Measurements from ENCODE around the gene ZC3H4. TPM values are rescaled to one million over a fixed set of nuclear protein-coding genes. Genes with fewer than 3 reads are reported as not detected.

Gene ZC3H4
- total RNA-seq, 4 donors from 2014 or later: 19.1 to 36.7 (median 31.3) TPM

DNA sequence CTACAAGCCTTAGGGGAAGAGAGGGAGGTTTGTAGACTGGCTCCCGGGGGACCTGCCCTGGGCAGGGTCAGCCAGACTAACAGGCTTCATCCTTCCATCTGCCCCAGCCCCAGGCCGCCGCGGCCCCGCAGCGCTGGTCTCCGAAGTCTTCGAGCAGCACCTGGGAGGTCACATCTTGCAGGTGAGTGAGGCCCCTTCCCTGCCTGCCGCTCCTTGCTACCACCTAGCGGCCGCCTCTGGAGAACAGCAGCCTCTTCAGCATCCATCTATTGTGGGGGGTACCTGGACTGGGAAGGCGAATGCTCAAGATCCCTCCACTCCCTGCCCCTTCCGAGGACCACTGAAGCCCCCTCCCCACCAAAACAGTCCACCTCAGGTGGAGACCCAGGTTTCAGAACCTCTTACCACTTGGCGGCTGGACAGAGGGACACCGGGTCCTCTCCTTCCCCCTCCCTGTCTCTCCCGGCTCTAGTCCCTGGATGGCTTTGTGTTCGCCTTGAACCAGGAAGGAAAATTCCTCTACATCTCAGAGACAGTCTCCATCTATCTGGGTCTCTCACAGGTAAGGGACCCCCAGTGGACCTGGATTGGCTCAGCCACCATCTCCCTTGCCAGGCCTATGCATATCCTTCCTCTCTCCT lies 81.3 kb downstream of the ZC3H4 start:
- peaks cover 9% of the 10 kb centered on the region for H3K27me3 ChIP-seq
- TF ChIP-seq, protein P1, sequence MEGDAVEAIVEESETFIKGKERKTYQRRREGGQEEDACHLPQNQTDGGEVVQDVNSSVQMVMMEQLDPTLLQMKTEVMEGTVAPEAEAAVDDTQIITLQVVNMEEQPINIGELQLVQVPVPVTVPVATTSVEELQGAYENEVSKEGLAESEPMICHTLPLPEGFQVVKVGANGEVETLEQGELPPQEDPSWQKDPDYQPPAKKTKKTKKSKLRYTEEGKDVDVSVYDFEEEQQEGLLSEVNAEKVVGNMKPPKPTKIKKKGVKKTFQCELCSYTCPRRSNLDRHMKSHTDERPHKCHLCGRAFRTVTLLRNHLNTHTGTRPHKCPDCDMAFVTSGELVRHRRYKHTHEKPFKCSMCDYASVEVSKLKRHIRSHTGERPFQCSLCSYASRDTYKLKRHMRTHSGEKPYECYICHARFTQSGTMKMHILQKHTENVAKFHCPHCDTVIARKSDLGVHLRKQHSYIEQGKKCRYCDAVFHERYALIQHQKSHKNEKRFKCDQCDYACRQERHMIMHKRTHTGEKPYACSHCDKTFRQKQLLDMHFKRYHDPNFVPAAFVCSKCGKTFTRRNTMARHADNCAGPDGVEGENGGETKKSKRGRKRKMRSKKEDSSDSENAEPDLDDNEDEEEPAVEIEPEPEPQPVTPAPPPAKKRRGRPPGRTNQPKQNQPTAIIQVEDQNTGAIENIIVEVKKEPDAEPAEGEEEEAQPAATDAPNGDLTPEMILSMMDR (IDR thresholded peaks at IDR 0.05): peak; percentile 62 to 89 (median 71)
- TF ChIP-seq POLR2A (IDR thresholded peaks at IDR 0.05): no peak
- no peaks in the 10 kb centered on the region for H3K36me3 ChIP-seq
- peak; percentile 58 to 67 for DNase-seq
- H3K4me3 ChIP-seq (replicated peaks in 1 of 3): no peak overlapping the region
- WGBS, 2 donors: 17 to 26% methylated on average over 11 to 16 of the region's 17 CpGs
- intact Hi-C loops (cut with DNase I): loop anchor here (2.0 kb wide), 1 partner anchor 97 kb away; no protein-coding TSS in a partner anchor
- peaks cover 5 to 11% of the 10 kb centered on the region in 2 donors for H3K4me1 ChIP-seq
- H3K27ac ChIP-seq: no peak overlapping the region
- H3K9me3 ChIP-seq: no peaks in the 10 kb centered on the region

DNA sequence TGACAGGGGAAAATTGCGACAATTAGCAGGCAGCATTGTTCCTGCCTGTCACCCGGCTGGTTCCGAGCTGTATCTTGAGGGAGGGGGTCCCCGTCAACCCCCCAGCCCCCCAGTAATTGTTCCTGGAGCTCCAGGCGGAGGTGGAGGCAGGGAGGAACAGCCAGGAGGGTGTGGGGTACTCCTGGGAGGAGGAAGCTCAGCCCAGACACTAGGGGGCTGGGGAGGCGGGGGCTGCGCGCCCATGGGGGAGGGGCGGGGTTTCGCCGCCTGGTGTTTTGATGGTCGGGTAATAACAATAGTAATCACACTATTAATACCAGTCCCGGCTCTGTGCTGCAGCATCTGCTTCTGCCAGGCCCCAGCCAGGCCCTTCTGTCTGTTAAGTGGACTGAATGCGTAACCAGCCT lies 85.4 kb downstream of the ZC3H4 start:
- peaks cover 0 to 2% of the 10 kb centered on the region in 2 donors for H3K4me1 ChIP-seq
- DNase-seq: no peak
- no peak overlapping the region for H3K27ac ChIP-seq
- H3K4me3 ChIP-seq (replicated peaks in 1 of 3): no peak overlapping the region
- WGBS, 2 donors: 5 to 18% methylated on average over 9 to 14 of the region's 14 CpGs
- TF ChIP-seq POLR2A (IDR thresholded peaks at IDR 0.05): no peak
- TF ChIP-seq, protein P1 (IDR thresholded peaks at IDR 0.05): no peak
- intact Hi-C loops (cut with DNase I): no loop called here
- peaks cover 16% of the 10 kb centered on the region for H3K27me3 ChIP-seq
- H3K9me3 ChIP-seq: no peaks in the 10 kb centered on the region
- H3K36me3 ChIP-seq: no peaks in the 10 kb centered on the region

GRCh38 chr19:47027586-47028088 lies 85.9 kb downstream of the ZC3H4 start:
- TF ChIP-seq POLR2A (IDR thresholded peaks at IDR 0.05): no peak
- TF ChIP-seq, protein P1 (IDR thresholded peaks at IDR 0.05): no peak
- intact Hi-C loops (cut with DNase I): no loop called here
- 33 to 39% methylated on average over 9 to 10 of the region's 12 CpGs for WGBS, 2 donors
- Histone ChIP-seq H3K27me3 (peaks cover 21% of the 10 kb centered on the region), H3K9me3 (no peaks in the 10 kb centered on the region), H3K36me3 (no peaks in the 10 kb centered on the region), H3K4me1 (peaks cover 0 to 6% of the 10 kb centered on the region in 2 donors), H3K27ac (no peak overlapping the region), H3K4me3 (replicated peaks in 1 of 3) (no peak overlapping the region)
- DNase-seq: no peak

- peaks cover 27% of the 10 kb centered on the region for H3K27me3 ChIP-seq
- 83 to 89% methylated on average over 8 of the region's 8 CpGs for WGBS, 2 donors
- no peak overlapping the region for H3K4me3 ChIP-seq (replicated peaks in 1 of 3)
- no peak for DNase-seq
- no peaks in the 10 kb centered on the region for H3K9me3 ChIP-seq
- peaks cover 0 to 6% of the 10 kb centered on the region in 2 donors for H3K4me1 ChIP-seq
- TF ChIP-seq, protein P1 (IDR thresholded peaks at IDR 0.05): no peak
- no peak for TF ChIP-seq POLR2A (IDR thresholded peaks at IDR 0.05)
- no peak overlapping the region for H3K27ac ChIP-seq
- intact Hi-C loops (cut with DNase I): no loop called here
- no peaks in the 10 kb centered on the region for H3K36me3 ChIP-seq
Measured at GRCh38 chr19:47026889-47027288, 86.7 kb downstream of the ZC3H4 start.

DNA sequence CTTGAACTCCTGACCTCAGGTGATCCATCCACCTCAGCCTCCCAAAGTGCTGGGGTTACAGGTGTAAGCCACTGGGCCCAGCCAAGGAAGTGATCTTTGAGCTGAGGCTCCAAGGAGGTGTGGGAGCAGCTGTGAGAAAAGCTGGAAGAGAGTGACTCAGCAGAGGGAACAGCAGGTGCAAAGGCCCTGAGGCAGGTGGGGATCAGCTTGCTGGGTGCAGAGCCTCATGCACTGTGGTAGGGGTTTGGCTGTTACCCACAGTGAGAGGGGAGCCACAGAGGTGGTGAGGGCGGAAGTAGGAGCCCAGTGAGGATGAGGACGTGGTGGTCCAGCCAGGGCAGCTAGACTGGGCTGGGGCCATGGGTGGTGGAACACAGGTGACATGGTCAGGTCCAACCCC lies 87.4 kb downstream of the ZC3H4 start:
- H3K9me3 ChIP-seq: no peaks in the 10 kb centered on the region
- peaks cover 4 to 13% of the 10 kb centered on the region in 2 donors for H3K4me1 ChIP-seq
- H3K27me3 ChIP-seq: peaks cover 34% of the 10 kb centered on the region
- no peak overlapping the region for H3K27ac ChIP-seq
- 90 to 91% methylated on average over 2 of the region's 2 CpGs for WGBS, 2 donors
- intact Hi-C loops (cut with DNase I): no loop called here
- H3K36me3 ChIP-seq: no peaks in the 10 kb centered on the region
- no peak overlapping the region for H3K4me3 ChIP-seq (replicated peaks in 1 of 3)
- DNase-seq: no peak
- no peak for TF ChIP-seq POLR2A (IDR thresholded peaks at IDR 0.05)
- TF ChIP-seq, protein P1 (IDR thresholded peaks at IDR 0.05): no peak

Data from thyroid gland (tissue), 4 donors.